Measurements from ENCODE around the gene CAPG.
"Not testable (repeated sequence)": the region's sequence is repeated elsewhere in the genome, so short reads cannot be mapped to it uniquely, and the experiment has no call there.

Gene CAPG

GRCh38 chr2:85398426-85399182 is 11.6 kb downstream of the CAPG start:
- H3K4me3 ChIP-seq (ENCODE audit: low read depth, low read length): no peak overlapping the region

GRCh38 chr2:85397925-85398331 is 12.2 kb downstream of the CAPG start:
- no peak overlapping the region for H3K4me3 ChIP-seq (ENCODE audit: low read depth, low read length)

- H3K4me3 ChIP-seq (ENCODE audit: low read depth, low read length): no peak overlapping the region
These were observed 13.4 kb downstream of the CAPG start for GRCh38 chr2:85396531-85397470.

- H3K4me3 ChIP-seq (ENCODE audit: low read depth, low read length): no peak overlapping the region
These were observed 14.2 kb downstream of the CAPG start for GRCh38 chr2:85395912-85396475.

- H3K4me3 ChIP-seq (ENCODE audit: low read depth, low read length): no peak overlapping the region
These were observed 15.2 kb downstream of the CAPG start for GRCh38 chr2:85394976-85395375.

GRCh38 chr2:85394261-85394681 is 15.9 kb downstream of the CAPG start:
- no peak overlapping the region for H3K4me3 ChIP-seq (ENCODE audit: low read depth, low read length)

- no peak overlapping the region for H3K4me3 ChIP-seq (ENCODE audit: low read depth, low read length)
These were observed 16.3 kb downstream of the CAPG start for GRCh38 chr2:85393836-85394235.

GRCh38 chr2:85390941-85391669 is 19.1 kb downstream of the CAPG start:
- no peak overlapping the region for H3K4me3 ChIP-seq (ENCODE audit: low read depth, low read length)

- no peak overlapping the region for H3K4me3 ChIP-seq (ENCODE audit: low read depth, low read length)
These were observed 21.2 kb downstream of the CAPG start for GRCh38 chr2:85388878-85389538.

- H3K4me3 ChIP-seq (ENCODE audit: low read depth, low read length): no peak overlapping the region
These were observed 22.4 kb downstream of the CAPG start for GRCh38 chr2:85387754-85388153.

GRCh38 chr2:85385746-85386145 is 24.4 kb downstream of the CAPG start:
- no peak overlapping the region for H3K4me3 ChIP-seq (ENCODE audit: low read depth, low read length)

GRCh38 chr2:85383850-85384249 is 26.3 kb downstream of the CAPG start:
- H3K4me3 ChIP-seq (ENCODE audit: low read depth, low read length): no peak overlapping the region

GRCh38 chr2:85383151-85383550 is 27.0 kb downstream of the CAPG start:
- H3K4me3 ChIP-seq (ENCODE audit: low read depth, low read length): not testable (repeated sequence)

GRCh38 chr2:85380048-85380447 is 30.1 kb downstream of the CAPG start:
- no peak overlapping the region for H3K4me3 ChIP-seq (ENCODE audit: low read depth, low read length)

- H3K4me3 ChIP-seq (ENCODE audit: low read depth, low read length): no peak overlapping the region
These were observed 31.9 kb downstream of the CAPG start for GRCh38 chr2:85378257-85378656.

GRCh38 chr2:85377083-85377482 is 33.1 kb downstream of the CAPG start:
- no peak overlapping the region for H3K4me3 ChIP-seq (ENCODE audit: low read depth, low read length)

GRCh38 chr2:85376291-85377065 is 33.7 kb downstream of the CAPG start:
- no peak overlapping the region for H3K4me3 ChIP-seq (ENCODE audit: low read depth, low read length)

GRCh38 chr2:85371045-85371444 is 39.1 kb downstream of the CAPG start:
- no peak overlapping the region for H3K4me3 ChIP-seq (ENCODE audit: low read depth, low read length)

- H3K4me3 ChIP-seq (ENCODE audit: low read depth, low read length): no peak overlapping the region
These were observed 40.7 kb downstream of the CAPG start for GRCh38 chr2:85369500-85369899.

GRCh38 chr2:85368921-85369320 is 41.2 kb downstream of the CAPG start:
- H3K4me3 ChIP-seq (ENCODE audit: low read depth, low read length): no peak overlapping the region
